Ishikawa (cell line): ENCODE data around the gene FNBP1L.

ENCODE experiments used
- CREB1 ChIP-seq: IDR thresholded peaks from 2 replicates; pipeline ENCODE4 v1.6.1; 2012; ENCODE audit warnings: low read depth
- EGR1 ChIP-seq: IDR thresholded peaks from 2 replicates; pipeline ENCODE4 v1.6.1; 2012
- NFIC ChIP-seq: IDR thresholded peaks from 2 replicates; pipeline ENCODE4 v1.6.1; 2012
- RAD21 ChIP-seq: IDR thresholded peaks from 2 replicates; pipeline ENCODE4 v1.6.1; 2012; ENCODE audit warnings: low read depth
- TAF1 ChIP-seq: IDR thresholded peaks from 2 replicates; pipeline ENCODE4 v1.6.1; 2012; ENCODE audit warnings: low read depth, mild to moderate bottlenecking
- TCF12 ChIP-seq: IDR thresholded peaks from 2 replicates; pipeline ENCODE4 v1.6.1; 2012; ENCODE audit warnings: low read depth
- YY1 ChIP-seq: IDR thresholded peaks from 2 replicates; pipeline ENCODE4 v1.6.1; 2012; ENCODE audit warnings: low read depth
- ZBTB7A ChIP-seq: IDR thresholded peaks from 2 replicates; pipeline ENCODE4 v1.6.1; 2012; ENCODE audit warnings: low read depth
- TF ChIP-seq, protein P1 (sequence below): IDR thresholded peaks from 2 replicates; pipeline ENCODE4 v1.6.1; 2012; ENCODE audit warnings: low read depth, mild to moderate bottlenecking
- TF ChIP-seq, protein P2 (sequence below): IDR thresholded peaks from 2 replicates; pipeline ENCODE4 v1.6.1; 2012

DNA sequence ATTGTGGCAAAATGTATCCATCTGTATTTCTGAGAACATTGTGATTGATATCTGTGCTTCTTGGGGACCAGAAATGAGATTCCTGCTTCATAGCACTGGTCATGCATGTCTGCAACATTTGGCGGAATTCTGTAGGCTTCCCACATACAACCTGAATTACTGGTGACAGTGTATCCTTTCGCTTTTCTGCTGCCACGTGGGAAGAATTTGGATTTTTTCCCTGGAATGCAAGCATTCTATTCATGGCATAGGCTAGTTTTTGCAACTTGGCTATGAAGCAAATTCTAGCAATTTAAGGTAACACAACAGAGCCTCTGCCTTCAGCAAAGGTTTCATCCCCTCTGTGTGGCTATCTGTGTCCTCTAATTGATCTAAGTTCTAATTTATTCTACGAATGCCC lies 147.8 kb downstream of the FNBP1L start:
- TF ChIP-seq RAD21 (no peak), ZBTB7A (no peak), TCF12 (no peak), CREB1 (no peak), YY1 (no peak), NFIC (no peak), TAF1 (no peak), EGR1 (no peak)
- TF ChIP-seq, protein P1, sequence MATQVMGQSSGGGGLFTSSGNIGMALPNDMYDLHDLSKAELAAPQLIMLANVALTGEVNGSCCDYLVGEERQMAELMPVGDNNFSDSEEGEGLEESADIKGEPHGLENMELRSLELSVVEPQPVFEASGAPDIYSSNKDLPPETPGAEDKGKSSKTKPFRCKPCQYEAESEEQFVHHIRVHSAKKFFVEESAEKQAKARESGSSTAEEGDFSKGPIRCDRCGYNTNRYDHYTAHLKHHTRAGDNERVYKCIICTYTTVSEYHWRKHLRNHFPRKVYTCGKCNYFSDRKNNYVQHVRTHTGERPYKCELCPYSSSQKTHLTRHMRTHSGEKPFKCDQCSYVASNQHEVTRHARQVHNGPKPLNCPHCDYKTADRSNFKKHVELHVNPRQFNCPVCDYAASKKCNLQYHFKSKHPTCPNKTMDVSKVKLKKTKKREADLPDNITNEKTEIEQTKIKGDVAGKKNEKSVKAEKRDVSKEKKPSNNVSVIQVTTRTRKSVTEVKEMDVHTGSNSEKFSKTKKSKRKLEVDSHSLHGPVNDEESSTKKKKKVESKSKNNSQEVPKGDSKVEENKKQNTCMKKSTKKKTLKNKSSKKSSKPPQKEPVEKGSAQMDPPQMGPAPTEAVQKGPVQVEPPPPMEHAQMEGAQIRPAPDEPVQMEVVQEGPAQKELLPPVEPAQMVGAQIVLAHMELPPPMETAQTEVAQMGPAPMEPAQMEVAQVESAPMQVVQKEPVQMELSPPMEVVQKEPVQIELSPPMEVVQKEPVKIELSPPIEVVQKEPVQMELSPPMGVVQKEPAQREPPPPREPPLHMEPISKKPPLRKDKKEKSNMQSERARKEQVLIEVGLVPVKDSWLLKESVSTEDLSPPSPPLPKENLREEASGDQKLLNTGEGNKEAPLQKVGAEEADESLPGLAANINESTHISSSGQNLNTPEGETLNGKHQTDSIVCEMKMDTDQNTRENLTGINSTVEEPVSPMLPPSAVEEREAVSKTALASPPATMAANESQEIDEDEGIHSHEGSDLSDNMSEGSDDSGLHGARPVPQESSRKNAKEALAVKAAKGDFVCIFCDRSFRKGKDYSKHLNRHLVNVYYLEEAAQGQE = no peak
- TF ChIP-seq, protein P2, sequence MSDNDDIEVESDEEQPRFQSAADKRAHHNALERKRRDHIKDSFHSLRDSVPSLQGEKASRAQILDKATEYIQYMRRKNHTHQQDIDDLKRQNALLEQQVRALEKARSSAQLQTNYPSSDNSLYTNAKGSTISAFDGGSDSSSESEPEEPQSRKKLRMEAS = no peak
